ENCODE data around the gene ITPRIPL2.

ITPRIPL2 gene

GRCh38 chr16:19110537-19111360 is 3.0 kb upstream of the ITPRIPL2 start:
- H3K36me3 ChIP-seq (ENCODE audit: control insufficient read depth, insufficient read depth, low read length) = peaks cover 13% of the 10 kb centered on the region
- 93 to 95% methylated on average over 2 to 3 of the region's 4 CpGs for WGBS, 2 experiments (ENCODE audit: insufficient coverage in 2 of 2)

GRCh38 chr16:19112099-19112407 is 1.7 kb upstream of the ITPRIPL2 start:
- Histone ChIP-seq H3K9me3 (ENCODE audit: control insufficient read depth, low read length) (no peaks in the 10 kb centered on the region), H3K4me1 (ENCODE audit: control insufficient read depth, insufficient read depth, low read length, poor library complexity, severe bottlenecking) (peaks cover 37% of the 10 kb centered on the region), H3K4me3 (ENCODE audit: extremely low read depth, insufficient read depth, low read length, poor library complexity, severe bottlenecking) (no peak overlapping the region), H3K27ac (ENCODE audit: low read depth, low read length, severe bottlenecking) (no peak overlapping the region), H3K36me3 (ENCODE audit: control insufficient read depth, insufficient read depth, low read length) (peaks cover 22% of the 10 kb centered on the region)
- 100% methylated on average over 2 of the region's 2 CpGs for WGBS, 2 experiments (ENCODE audit: insufficient coverage in 2 of 2)

More at GRCh38 chr16:19110537-19111360, 3.0 kb upstream of the ITPRIPL2 start:
- no peak overlapping the region for H3K4me3 ChIP-seq (ENCODE audit: extremely low read depth, insufficient read depth, low read length, poor library complexity, severe bottlenecking)
- H3K4me1 ChIP-seq (ENCODE audit: control insufficient read depth, insufficient read depth, low read length, poor library complexity, severe bottlenecking) = peaks cover 30% of the 10 kb centered on the region
- H3K9me3 ChIP-seq (ENCODE audit: control insufficient read depth, low read length) = no peaks in the 10 kb centered on the region
- H3K27ac ChIP-seq (ENCODE audit: low read depth, low read length, severe bottlenecking) = no peak overlapping the region

GRCh38 chr16:19114359-19115147 is 789 bp downstream of the ITPRIPL2 start:
- H3K27ac ChIP-seq (ENCODE audit: low read depth, low read length, severe bottlenecking) = peak overlapping the region; percentile 29
- H3K4me3 ChIP-seq (ENCODE audit: extremely low read depth, insufficient read depth, low read length, poor library complexity, severe bottlenecking) = peak overlapping the region; percentile 58
- H3K9me3 ChIP-seq (ENCODE audit: control insufficient read depth, low read length) = no peaks in the 10 kb centered on the region
- H3K36me3 ChIP-seq (ENCODE audit: control insufficient read depth, insufficient read depth, low read length) = peaks cover 31% of the 10 kb centered on the region
- H3K4me1 ChIP-seq (ENCODE audit: control insufficient read depth, insufficient read depth, low read length, poor library complexity, severe bottlenecking) = peaks cover 51% of the 10 kb centered on the region
- WGBS, 2 experiments (ENCODE audit: insufficient coverage in 2 of 2) = 49% methylated on average over 76 to 77 of the region's 80 CpGs

- H3K9me3 ChIP-seq (ENCODE audit: control insufficient read depth, low read length) = no peaks in the 10 kb centered on the region
- peaks cover 36% of the 10 kb centered on the region for H3K36me3 ChIP-seq (ENCODE audit: control insufficient read depth, insufficient read depth, low read length)
- peaks cover 53% of the 10 kb centered on the region for H3K4me1 ChIP-seq (ENCODE audit: control insufficient read depth, insufficient read depth, low read length, poor library complexity, severe bottlenecking)
- H3K27ac ChIP-seq (ENCODE audit: low read depth, low read length, severe bottlenecking) = no peak overlapping the region
- WGBS, 2 experiments (ENCODE audit: insufficient coverage in 2 of 2) = 95 to 97% methylated on average over 37 to 48 of the region's 50 CpGs
- H3K4me3 ChIP-seq (ENCODE audit: extremely low read depth, insufficient read depth, low read length, poor library complexity, severe bottlenecking) = peak overlapping the region; percentile 58
Observed at GRCh38 chr16:19115148-19116021, 1.6 kb downstream of the ITPRIPL2 start.

GRCh38 chr16:19116711-19117449 is 3.1 kb downstream of the ITPRIPL2 start:
- H3K4me1 ChIP-seq (ENCODE audit: control insufficient read depth, insufficient read depth, low read length, poor library complexity, severe bottlenecking) = peaks cover 61% of the 10 kb centered on the region
- 52% methylated on average over 2 of the region's 6 CpGs; no CpG with 5 or more reads in 1 of the 2 experiments for WGBS, 2 experiments (ENCODE audit: insufficient coverage in 2 of 2)
- peaks cover 42% of the 10 kb centered on the region for H3K36me3 ChIP-seq (ENCODE audit: control insufficient read depth, insufficient read depth, low read length)
- no peaks in the 10 kb centered on the region for H3K9me3 ChIP-seq (ENCODE audit: control insufficient read depth, low read length)
- peak overlapping the region; percentile 58 for H3K4me3 ChIP-seq (ENCODE audit: extremely low read depth, insufficient read depth, low read length, poor library complexity, severe bottlenecking)
- H3K27ac ChIP-seq (ENCODE audit: low read depth, low read length, severe bottlenecking) = peak overlapping the region; percentile 60

GRCh38 chr16:19118938-19119431 is 5.2 kb downstream of the ITPRIPL2 start:
- Histone ChIP-seq H3K4me1 (ENCODE audit: control insufficient read depth, insufficient read depth, low read length, poor library complexity, severe bottlenecking) (peaks cover 49% of the 10 kb centered on the region), H3K4me3 (ENCODE audit: extremely low read depth, insufficient read depth, low read length, poor library complexity, severe bottlenecking) (no peak overlapping the region), H3K36me3 (ENCODE audit: control insufficient read depth, insufficient read depth, low read length) (peaks cover 46% of the 10 kb centered on the region), H3K9me3 (ENCODE audit: control insufficient read depth, low read length) (no peaks in the 10 kb centered on the region), H3K27ac (ENCODE audit: low read depth, low read length, severe bottlenecking) (peak overlapping the region; percentile 86)
- WGBS, 2 experiments (ENCODE audit: insufficient coverage in 2 of 2) = 77 to 82% methylated on average over 5 to 6 of the region's 6 CpGs

GRCh38 chr16:19119564-19119963 is 5.8 kb downstream of the ITPRIPL2 start:
- peaks cover 49% of the 10 kb centered on the region for H3K4me1 ChIP-seq (ENCODE audit: control insufficient read depth, insufficient read depth, low read length, poor library complexity, severe bottlenecking)
- WGBS, 2 experiments (ENCODE audit: insufficient coverage in 2 of 2) = 100% methylated on average over 2 of the region's 5 CpGs; no CpG with 5 or more reads in 1 of the 2 experiments
- H3K36me3 ChIP-seq (ENCODE audit: control insufficient read depth, insufficient read depth, low read length) = peaks cover 45% of the 10 kb centered on the region
- H3K4me3 ChIP-seq (ENCODE audit: extremely low read depth, insufficient read depth, low read length, poor library complexity, severe bottlenecking) = no peak overlapping the region
- H3K9me3 ChIP-seq (ENCODE audit: control insufficient read depth, low read length) = no peaks in the 10 kb centered on the region
- H3K27ac ChIP-seq (ENCODE audit: low read depth, low read length, severe bottlenecking) = peak overlapping the region; percentile 86

- H3K36me3 ChIP-seq (ENCODE audit: control insufficient read depth, insufficient read depth, low read length) = peaks cover 26% of the 10 kb centered on the region
- 96 to 98% methylated on average over 3 to 4 of the region's 6 CpGs for WGBS, 2 experiments (ENCODE audit: insufficient coverage in 2 of 2)
- no peak overlapping the region for H3K27ac ChIP-seq (ENCODE audit: low read depth, low read length, severe bottlenecking)
- H3K9me3 ChIP-seq (ENCODE audit: control insufficient read depth, low read length) = peaks cover 4% of the 10 kb centered on the region
- H3K4me3 ChIP-seq (ENCODE audit: extremely low read depth, insufficient read depth, low read length, poor library complexity, severe bottlenecking) = no peak overlapping the region
- H3K4me1 ChIP-seq (ENCODE audit: control insufficient read depth, insufficient read depth, low read length, poor library complexity, severe bottlenecking) = peaks cover 32% of the 10 kb centered on the region
Observed at GRCh38 chr16:19123535-19124178, 9.9 kb downstream of the ITPRIPL2 start.

GRCh38 chr16:19126300-19126699 is 12.5 kb downstream of the ITPRIPL2 start:
- Histone ChIP-seq H3K4me1 (ENCODE audit: control insufficient read depth, insufficient read depth, low read length, poor library complexity, severe bottlenecking) (peaks cover 44% of the 10 kb centered on the region), H3K4me3 (ENCODE audit: extremely low read depth, insufficient read depth, low read length, poor library complexity, severe bottlenecking) (no peak overlapping the region), H3K27ac (ENCODE audit: low read depth, low read length, severe bottlenecking) (no peak overlapping the region)

More at GRCh38 chr16:19126300-19126699, 12.5 kb downstream of the ITPRIPL2 start:
- Histone ChIP-seq H3K36me3 (ENCODE audit: control insufficient read depth, insufficient read depth, low read length) (peaks cover 19% of the 10 kb centered on the region), H3K9me3 (ENCODE audit: control insufficient read depth, low read length) (peaks cover 4% of the 10 kb centered on the region)
